ENCODE measurements around the gene UPK3A. TPM values are rescaled to one million over a fixed set of nuclear protein-coding genes. Genes with fewer than 3 reads are reported as not detected.

Gene UPK3A
- total and polyA plus RNA-seq, 2 of the 13 experiments (the other 11 are each of a cell fraction or from before 2014, with no cell fraction given), result 10.5 to 13.8 TPM

- no peak for TF ChIP-seq RNF219 (CRISPR knock-in tag; IDR thresholded peaks at IDR 0.05)
These were observed 5.7 kb downstream of the UPK3A start (continued) for GRCh38 chr22:45290410-45290936.

- ChIA-PET CTCF (ENCODE audit: low intra/inter-chr PET ratio, low total read pairs) (no interaction called here), POLR2A (no interaction called here)
- no TSS peak for BruUV-seq (replicated peaks)
- in situ Hi-C loops (cut with HindIII; ENCODE audit: extremely low pct_ligation_motif_present, low pct_unique_long_range_greater_than_20kb), result no loop called here
- no peaks in the 10 kb centered on the region for H3K9me3 ChIP-seq (ENCODE audit: low read length)
- H3K27me3 ChIP-seq (ENCODE audit: control insufficient read depth in 1 of 2, insufficient read depth in 2 of 2, low read length in 2 of 2), result no peaks in the 10 kb centered on the region
- intact Hi-C loops (cut with micrococcal nuclease; ENCODE audit: unreplicated experiment), result no loop called here
- peaks cover 33% of the 10 kb centered on the region for H3K4me1 ChIP-seq (ENCODE audit: insufficient read depth, low read length)
- no peaks in the 10 kb centered on the region for H3K79me2 ChIP-seq (ENCODE audit: insufficient read depth, low read length)
- no peak overlapping the region for H3K4me3 ChIP-seq (replicated peaks in 1 of 3; ENCODE audit: insufficient read depth in 1 of 3, low read depth in 2 of 3, low read length in 3 of 3)
- 97% methylated on average over 8 of the region's 8 CpGs for WGBS (ENCODE audit: low lambda C conversion rate)
- no peak for DNase-seq (ENCODE audit: low spot score)
- H2AFZ ChIP-seq (ENCODE audit: low read length), result no peak overlapping the region
- peak; percentile 53 for FAIRE-seq
- H4K20me1 ChIP-seq (ENCODE audit: insufficient read depth, low read length), result no peaks in the 10 kb centered on the region
- no peak overlapping the region for H3K9ac ChIP-seq (ENCODE audit: insufficient read depth, low read depth, low read length)
- ATAC-seq, result no peak
- no peaks in the 10 kb centered on the region for H3K36me3 ChIP-seq (replicated peaks in 1 of 2; ENCODE audit: control insufficient read depth in 1 of 2, insufficient read depth in 2 of 2, low read length in 2 of 2)
- no peak overlapping the region for H3K27ac ChIP-seq (ENCODE audit: extremely low read length, insufficient read depth, low read length)
- H3K4me2 ChIP-seq (ENCODE audit: low read depth, low read length), result no peak overlapping the region
- no peak for TF ChIP-seq GMEB2 (CRISPR knock-in tag; IDR thresholded peaks at IDR 0.05; ENCODE audit: low read depth)
- no peak for TF ChIP-seq MTA3 (CRISPR knock-in tag; IDR thresholded peaks at IDR 0.05)
- 0 out of 2 replicates have a peak, but pooled peaks have one; percentile 18 for TF ChIP-seq HNRNPL (IDR thresholded peaks at IDR 0.05; ENCODE audit: low read depth, low read length)
- no peak for TF ChIP-seq TMF1 (CRISPR knock-in tag; IDR thresholded peaks at IDR 0.05; ENCODE audit: low read depth)
- no peak for TF ChIP-seq ZXDC (CRISPR knock-in tag; IDR thresholded peaks at IDR 0.05)
- TF ChIP-seq ZNF646 (CRISPR knock-in tag; IDR thresholded peaks at IDR 0.05), result peak; percentile 93
These were observed 6.5 kb downstream of the UPK3A start for GRCh38 chr22:45291061-45291930.
